GM19043 (cell line): ENCODE data around the gene MUC4.
"Not testable (repeated sequence)": the region's sequence is repeated elsewhere in the genome, so short reads cannot be mapped to it uniquely, and the experiment has no call there.

ENCODE experiments used
- ATAC-seq: cut with Tn5 transposase; IDR thresholded peaks from one replicate; pipeline ENCODE4 v1.9.1; 2021; ENCODE audit warnings: low read depth; ENCODE audit not compliant: unreplicated experiment

The MUC4 gene

DNA sequence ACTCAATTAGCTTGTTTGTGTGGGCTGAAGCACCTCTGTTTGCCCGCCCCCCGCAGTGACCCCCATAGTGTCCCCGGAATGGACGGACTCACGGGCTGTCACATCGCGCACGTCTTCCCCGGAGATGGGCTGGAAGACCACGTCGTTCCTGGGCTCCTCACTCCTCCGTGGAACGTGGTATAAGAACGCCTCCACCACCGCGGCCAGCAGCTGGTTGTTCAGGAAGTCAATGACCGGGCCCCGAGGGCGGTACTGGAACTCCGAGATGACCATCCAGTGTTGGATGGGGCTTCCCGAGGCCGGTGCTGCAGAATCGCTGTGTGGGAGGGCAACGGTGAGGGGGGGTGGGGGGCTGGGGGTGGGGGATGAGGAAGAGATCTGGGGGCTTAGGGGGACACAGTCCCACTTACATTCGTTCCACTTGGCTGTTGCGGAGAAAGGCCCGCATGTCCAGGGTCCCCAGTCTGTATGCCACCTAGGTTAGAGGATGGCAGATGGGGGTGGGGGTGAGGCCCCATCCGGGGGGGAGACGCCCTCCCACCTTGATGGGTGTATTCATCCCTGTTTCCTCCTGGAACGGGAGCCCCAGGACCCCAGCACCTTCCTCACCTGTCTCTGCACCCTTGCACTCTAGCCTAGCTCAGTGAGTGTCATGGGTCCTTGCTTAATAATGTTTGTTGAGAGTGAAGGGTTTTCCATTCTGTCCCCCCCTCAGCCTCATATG lies 60.8 kb downstream of the MUC4 start:
- ATAC-seq: no peak

DNA sequence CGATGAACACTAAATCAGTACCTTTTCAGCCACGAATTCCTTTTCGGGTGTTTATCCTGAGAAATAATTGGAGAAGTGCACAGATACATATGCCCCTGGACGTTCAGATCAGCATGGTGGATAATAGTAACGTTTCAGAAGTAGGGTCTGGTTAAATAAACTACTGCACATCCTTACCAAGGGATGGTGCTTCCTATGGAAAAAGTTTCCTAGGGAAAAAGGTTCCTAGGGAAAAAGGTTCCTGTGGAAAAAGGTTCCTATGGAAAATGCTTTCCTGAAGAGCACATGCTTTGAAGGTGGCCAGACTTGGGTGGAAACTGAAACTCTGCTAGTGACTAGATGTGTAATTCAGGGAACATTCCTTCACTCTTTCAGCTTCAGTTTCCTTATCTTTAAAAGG lies 62.6 kb downstream of the MUC4 start:
- not testable (repeated sequence) for ATAC-seq

DNA sequence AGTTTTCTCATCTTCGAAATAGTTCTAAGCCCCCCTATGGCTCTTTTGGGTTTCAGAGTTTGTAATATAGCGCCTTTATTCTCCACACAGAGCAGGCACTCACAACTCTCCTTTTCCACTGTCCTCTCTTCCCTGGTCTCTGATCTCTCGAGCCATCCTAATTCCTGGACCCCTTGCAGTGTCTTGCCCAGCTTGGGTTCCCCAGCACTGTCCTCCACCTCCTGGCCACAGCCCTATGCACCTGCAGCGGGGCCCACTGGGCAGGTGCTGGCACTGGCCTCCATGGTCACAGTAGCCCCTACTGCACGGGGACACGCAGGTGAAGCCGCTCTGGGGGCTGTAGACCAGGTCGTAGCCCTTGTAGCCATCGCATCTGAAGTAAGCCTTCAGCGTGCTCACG lies 63.1 kb downstream of the MUC4 start:
- ATAC-seq: no peak

DNA sequence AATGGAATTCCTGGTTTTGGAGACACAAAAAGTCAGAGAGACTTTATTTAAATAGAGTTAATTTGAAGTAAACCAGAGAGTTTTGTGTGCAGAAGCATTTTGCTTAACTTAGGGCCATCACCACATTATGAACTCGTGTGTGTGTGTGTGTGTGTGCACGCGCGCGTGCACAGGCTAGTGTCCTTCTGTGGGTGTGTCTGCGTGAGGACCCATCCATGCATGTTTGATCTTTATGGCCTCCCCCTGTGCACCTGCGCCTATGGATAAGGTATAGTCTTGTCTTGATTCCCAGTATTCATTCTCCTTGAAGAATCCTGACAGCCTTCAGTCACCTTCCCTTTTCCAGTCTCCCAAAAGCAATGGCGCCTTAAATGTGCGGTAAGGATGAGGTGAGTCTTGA lies 65.0 kb downstream of the MUC4 start:
- no peak for ATAC-seq

DNA sequence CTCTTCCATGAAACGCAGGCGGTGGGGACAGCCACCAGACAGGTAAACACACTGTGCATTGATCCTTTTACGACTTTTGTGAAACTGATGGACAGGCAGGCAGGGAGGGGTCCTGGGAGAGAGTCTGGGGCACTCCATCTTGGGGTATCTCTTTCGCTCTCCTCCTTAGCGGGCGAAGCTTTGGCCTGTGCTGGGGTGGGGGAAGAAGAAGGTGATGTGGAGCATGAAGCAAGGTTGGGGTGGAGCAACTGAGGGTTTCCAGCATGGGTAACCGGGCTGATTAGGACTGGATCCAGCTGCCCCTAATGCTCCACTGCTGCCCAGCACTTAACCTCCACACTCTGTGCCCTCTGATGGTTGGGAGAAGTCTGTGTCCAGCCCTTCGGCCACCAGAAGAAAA lies 65.4 kb downstream of the MUC4 start:
- ATAC-seq: no peak

DNA sequence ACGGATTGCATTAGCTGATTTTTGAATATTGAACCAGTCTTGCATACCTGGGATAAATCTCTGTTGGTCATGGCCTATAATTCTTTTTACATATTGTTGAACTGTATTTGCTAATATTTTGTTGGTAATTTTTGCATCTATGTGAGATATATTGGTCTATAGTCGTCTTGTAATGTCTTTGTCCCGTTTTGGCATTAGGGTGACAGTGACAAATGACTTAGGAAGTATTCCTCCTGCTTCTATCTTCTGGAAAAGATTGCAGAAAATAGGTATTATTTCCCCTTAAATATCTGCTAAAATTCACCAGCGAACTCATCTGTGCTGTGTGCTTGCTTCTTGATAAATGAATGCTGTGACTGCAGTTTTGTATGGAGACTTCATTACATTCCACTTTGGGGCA lies 67.3 kb downstream of the MUC4 start:
- no peak for ATAC-seq

DNA sequence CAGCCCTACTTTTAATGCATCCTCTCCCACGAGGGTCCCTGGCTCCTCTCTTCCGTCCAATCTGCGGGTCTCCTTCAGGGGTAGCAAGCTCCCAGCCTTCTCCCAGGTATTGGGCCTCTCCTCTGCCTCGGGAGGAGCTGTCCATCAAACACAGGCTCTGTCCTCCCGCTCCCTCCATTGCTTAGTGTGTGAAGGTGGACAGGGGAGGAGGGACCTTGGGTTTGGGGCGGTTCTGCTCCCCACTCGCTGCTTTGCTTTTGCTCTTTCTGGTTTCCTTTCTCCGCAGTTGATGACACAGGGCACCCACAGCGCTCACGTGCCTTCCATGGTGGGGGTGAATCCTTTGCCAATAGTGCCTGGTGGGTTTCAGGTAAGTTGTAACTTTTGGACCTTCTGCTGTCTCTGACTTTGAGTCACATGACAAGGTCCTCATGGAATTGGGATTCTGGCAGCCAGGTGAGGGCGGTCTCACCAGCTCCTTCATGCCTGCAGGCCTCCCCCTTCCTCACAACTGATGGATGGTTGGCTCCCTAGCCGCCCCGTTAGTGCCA lies 72.1 kb downstream of the MUC4 start:
- ATAC-seq: no peak

DNA sequence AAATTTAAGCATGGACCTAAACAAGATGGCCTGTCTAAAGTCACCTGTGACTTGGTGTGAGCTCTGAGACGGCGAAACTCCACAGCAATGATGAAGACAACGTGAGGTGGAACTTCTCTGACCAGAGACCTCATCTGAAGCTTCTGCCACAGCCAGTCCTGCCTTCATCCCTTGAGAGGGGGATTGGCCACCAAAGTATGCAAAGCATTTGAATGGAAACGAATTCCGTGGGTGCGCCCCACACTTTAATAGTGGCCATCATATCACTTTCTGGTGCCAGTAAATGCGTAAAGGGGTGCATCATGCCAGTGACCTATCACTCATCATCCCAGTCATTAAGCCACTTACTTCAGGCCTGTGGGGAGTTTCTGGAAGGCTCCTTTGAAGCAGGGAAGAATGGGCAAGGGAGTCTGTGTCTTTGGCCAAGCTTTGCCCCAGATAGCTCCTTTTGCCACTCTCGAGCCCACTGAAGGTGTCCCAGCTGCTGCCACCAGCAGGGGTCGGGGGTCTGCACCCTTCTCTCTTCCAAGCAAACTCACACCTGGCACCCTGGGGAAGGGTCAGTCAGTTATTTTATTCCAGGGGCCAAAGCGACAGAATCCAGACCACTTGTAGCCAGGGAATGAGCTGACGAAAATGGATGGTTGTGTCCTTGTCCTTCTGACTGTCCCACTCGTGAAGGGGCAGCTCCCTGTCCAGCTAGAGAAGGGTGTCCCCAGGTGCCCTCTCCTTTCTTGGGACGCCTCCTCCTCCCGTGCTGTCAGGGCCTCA lies 73.3 kb downstream of the MUC4 start:
- ATAC-seq: no peak

DNA sequence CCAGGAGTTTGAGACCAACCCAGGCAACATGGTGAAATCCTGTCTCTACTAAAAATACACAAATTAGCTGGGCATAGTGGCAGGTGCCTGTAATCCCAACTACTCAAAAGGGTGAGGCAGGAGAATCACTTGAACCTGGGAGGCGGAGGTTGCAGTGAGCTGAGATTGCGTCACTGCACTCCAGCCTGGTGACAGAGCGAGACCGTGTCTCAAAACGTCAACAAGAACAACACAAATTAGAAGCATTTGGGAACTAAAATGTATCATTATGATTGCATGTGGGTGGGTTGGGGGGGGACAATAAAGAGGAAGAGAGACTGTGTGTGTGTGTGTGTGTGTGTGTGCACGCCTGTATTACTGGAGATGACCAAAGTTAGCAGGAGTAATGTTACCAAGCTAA lies 73.9 kb downstream of the MUC4 start:
- not testable (repeated sequence) for ATAC-seq

DNA sequence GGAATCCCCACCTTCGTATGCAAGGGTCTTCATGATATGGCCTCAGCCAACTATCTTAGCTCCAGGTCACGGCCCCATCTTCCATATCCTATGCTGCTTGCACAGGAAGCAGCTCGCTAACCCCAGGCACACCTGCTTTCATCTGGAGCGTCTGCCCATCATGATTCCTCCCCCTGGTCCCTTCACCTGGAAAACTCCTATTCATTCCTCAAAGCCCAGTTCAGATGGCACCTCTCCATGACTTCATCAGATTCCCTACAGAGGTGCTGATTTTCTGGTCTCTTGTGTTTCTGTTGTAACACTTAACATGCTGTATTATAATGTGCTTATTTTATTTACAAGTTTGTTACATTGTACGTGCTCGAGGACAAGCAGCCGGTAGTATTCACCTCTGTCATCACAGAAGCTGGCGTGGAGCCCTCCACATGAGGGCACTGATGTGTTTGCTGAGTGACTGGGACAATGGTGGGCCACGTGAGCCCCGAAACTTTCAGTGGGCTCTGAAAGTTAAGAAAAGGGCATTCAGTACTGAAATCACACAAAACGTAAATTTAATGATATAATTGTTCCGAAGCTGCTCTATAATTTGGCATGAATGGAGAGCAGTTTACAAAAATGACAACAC lies 74.8 kb downstream of the MUC4 start:
- ATAC-seq: no peak

DNA sequence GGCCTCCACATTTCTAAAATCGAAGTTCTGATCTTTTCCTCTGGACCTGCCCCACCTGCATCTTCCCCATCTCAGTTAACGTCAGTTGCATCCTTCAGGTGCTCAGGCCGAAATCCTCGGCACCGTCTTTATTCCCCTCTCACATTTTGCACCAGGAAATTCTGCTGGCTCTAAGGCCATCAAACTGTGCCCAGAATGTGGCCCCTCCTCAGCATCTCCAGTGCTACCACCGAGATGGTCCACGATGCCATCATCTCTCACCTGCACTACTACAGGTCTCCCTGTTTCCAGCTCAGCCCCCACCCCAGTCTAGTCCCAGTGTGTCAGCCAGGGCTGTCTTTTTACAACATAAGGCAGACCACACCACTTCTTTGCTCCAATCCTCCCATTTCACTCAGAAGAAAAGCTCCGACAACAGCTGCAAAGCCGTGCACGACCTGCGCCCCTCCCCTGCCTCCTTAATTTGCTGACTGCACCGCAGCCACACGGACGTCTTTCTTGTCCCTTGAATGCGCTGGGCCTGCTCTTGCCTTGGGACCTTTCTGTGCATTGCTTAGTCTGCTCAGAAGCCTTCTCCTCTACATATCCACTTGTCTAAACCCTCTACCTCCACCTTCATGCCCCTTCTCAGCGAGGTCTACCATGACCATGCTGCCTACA lies 76.6 kb downstream of the MUC4 start:
- no peak for ATAC-seq

DNA sequence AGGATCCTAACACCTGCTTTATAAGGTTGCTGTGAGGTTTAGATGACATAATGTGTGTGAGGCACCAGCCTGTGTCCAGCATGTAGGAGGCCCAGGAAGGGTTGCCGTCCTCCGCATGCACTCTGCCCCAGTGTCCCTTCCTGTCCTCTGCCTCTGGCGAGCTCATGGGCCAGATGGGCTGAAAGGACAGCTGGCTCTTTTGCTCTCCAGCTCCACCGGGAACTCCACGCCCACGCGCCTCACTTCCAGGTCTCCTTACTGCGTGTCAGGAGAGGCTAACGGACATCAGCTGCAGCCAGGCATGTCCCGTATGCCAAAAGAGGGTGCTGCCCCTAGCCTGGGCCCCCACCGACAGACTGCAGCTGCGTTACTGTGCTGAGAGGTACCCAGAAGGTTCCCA lies 78.8 kb downstream of the MUC4 start:
- no peak for ATAC-seq

DNA sequence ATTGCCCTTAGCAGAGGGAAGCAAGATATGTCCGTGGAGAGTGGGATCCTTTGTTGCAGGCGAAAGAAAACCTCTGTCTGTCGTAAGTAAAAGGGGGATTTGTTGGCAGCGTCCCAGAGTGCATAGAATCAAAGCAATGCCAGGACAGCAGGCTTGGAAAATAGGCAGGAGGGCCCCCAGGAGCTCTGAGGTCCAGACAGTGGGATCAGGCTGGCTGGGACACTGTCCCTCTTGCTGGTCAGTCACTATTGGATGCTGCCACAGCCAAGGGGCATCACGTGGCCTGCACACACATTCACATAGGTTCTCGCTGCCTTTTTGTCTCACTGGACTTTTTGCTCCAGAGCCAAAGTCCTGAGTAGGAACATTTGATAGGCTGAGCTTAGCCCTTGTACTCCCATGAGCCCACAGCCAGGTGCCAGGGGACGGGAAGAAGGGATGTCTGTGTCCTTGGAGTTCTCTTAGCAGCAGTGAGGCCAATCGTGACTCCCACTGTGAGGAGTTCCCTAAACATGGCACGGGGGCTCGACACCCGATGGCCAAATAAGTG lies 80.3 kb downstream of the MUC4 start:
- no peak for ATAC-seq

DNA sequence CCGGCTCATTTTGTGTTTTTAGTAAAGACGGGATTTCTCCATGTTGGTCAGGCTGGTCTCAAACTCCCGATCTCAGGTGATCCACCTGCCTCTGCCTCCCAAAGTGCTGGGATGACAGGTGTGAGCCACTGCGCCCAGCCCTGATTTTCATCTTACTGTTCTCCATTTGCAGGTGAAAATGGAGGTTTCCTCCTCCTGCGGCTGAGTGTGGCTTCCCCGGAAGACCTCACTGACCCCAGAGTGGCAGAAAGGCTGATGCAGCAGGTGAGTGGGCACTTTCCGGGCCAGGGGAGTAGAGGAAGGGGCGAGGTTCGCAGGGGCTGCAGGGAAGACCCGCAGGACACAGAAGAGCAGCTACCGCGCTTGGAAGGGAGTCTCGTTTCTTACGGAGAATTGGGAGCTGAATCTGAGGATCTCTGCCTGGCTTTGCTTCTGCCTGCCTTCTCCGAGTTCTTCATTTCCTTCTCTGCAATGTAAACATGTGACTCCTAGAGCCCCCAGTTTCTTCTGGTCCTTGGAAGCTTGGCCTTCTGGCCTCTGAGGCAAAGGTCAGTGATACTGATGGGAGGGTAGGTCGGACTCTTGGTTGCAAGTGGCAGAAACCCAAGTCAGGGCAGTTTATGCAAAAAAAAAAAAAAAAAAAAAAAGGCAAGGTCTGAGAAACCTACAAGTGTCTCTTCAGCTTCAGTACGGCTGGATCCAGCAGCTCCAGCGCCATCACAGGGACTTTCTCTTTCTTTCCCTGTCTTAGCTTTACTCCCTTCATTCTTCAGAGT lies 82.1 kb downstream of the MUC4 start:
- no peak for ATAC-seq

DNA sequence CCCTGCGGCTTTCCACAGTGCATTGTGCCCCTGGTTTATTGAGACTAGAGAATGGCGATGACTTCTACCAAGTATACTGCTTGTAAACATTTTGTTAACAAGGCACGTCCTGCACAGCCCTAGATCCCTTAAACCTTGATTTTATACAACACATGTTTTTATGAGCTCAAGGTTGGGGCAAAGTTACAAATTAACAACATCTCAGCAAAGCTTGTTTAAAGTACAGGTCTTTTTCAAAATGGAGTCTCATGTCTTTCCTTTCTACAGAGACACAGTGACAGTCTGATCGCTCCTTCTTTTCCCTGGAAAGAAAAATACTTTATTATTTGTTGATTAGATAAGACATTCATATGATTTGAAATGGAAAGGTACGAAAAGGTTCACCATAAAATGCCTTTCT lies 82.9 kb downstream of the MUC4 start:
- ATAC-seq: not testable (repeated sequence)

DNA sequence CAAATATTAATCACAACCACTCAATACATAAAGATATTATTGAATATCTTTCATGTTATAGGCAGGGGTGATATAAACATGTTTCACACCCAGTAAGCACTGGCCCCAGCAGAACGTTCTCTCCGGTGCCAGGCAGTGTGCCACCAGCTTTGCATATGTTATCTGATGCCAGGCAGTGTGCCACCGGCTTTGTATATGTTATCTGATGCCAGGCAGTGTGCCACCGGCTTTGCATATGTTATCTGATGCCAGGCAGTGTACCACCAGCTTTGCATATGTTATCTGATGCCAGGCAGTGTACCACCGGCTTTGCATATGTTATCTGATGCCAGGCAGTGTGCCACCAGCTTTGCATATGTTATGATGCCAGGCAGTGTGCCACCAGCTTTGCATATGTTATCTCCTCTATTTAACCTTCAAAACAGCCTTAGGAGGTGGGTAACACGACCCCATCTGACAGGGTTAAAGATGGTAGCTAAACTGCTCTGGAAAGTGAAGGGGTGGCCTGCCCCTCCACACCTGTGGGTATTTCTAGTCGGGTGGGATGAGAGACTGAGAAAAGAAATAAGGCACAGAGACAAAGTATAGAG lies 84.0 kb downstream of the MUC4 start:
- ATAC-seq: no peak

DNA sequence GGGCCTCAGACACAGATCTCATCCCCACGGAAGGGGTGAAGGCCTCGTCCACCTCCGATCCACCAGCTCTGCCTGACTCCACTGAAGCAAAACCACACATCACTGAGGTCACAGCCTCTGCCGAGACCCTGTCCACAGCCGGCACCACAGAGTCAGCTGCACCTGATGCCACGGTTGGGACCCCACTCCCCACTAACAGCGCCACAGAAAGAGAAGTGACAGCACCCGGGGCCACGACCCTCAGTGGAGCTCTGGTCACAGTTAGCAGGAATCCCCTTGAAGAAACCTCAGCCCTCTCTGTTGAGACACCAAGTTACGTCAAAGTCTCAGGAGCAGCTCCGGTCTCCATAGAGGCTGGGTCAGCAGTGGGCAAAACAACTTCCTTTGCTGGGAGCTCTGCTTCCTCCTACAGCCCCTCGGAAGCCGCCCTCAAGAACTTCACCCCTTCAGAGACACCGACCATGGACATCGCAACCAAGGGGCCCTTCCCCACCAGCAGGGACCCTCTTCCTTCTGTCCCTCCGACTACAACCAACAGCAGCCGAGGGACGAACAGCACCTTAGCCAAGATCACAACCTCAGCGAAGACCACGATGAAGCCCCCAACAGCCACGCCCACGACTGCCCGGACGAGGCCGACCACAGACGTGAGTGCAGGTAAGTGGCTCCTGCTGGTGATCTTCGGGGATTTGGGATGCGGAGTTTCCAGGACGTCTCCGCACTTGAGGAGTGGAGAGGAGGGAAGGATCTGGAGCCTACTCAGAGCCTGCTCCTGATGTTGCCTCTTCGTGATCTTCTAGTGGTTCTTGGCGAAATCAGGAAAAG lies 85.6 kb downstream of the MUC4 start:
- not testable (repeated sequence) for ATAC-seq

DNA sequence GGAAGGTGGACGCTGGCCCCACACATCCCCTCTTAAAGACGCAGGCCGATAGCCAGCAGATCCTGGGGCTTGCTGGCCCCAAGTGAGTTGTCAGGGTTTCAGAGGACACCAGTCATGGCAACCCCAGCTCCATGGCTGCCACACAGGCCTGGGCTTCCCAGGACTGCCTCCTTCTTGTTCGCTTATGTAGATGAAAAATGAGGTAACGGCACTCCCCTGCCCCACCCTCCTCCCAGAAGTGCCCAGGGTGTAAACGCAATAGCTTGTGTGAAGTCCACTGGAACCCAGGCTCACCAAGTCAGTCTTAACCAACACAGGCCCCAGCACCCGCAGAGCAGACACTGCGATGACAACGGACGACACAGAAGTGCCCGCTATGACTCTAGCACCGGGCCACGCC lies 87.4 kb downstream of the MUC4 start:
- not testable (repeated sequence) for ATAC-seq

DNA sequence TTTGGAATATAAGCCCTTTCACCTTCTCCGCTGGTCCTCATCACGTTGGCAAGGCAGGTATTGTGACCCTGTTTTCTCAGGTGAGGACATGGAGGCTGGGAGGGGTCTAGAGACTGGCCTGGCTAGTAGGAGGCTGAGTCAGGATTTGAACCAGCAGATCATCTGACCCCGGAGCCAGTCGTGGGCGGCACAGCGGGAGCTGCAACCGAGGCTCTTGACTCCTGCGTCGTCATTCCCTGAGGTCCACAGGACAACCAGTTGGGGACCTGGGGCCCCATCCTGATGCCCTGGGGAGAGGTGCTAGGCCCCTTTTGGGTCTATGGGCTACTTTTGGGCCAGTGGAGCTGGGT lies 88.8 kb downstream of the MUC4 start:
- not testable (repeated sequence) for ATAC-seq
